ENCODE results near the gene GATA5. TPM values are rescaled to one million over a fixed set of nuclear protein-coding genes. Genes with fewer than 3 reads are reported as not detected.

GATA5 gene
- polyA plus RNA-seq, 1 donor from 2014 or later: not detected

DNA sequence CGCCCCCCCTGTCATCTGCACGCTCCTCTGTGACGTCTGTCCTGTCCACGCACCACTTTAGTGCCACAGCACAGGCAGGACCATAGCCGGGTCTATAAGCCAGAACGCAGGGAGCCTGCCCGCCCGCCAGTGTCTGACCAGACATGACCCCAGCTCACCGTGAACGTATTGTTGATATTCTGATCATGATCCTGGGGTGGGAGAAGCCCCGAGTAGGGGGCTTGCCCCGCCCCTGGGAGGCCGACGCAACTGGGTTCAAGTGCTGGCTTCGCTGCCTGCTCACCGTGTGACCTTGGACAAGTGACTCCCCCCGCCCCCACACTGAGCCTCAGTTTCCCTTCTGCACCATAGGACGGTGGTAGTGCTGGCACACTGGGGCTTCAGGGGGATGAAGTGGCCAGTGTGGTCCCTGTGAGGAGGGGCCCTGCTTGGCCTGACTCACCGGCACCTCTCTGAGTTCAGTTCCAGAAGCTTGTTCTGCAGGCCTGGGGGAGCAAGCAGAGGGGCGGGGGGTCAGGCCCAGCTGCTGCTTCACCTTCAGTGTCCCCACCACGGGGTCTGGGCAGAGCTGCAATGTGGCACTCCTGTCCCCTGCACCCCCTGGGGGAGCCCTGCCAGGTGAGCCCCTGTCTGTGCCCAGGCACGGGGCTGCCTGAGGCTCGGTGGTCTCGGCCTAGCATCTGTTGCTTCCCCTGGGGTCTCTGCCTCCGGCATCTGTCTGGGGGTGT, 57.6 kb downstream of the GATA5 start:
- Histone ChIP-seq H4K20me1 (ENCODE audit: insufficient read depth) (no peaks in the 10 kb centered on the region), H3K4me2 (ENCODE audit: low read length) (no peak overlapping the region), H2AFZ (ENCODE audit: low read depth, low read length) (no peak overlapping the region), H3K27ac (ENCODE audit: low read length) (no peak overlapping the region), H3F3A (ENCODE audit: insufficient read depth, low read length, poor library complexity, severe bottlenecking) (no peaks in the 10 kb centered on the region), H3K36me3 (ENCODE audit: insufficient read depth, low read length) (no peaks in the 10 kb centered on the region), H3K9me3 (ENCODE audit: low read length) (no peaks in the 10 kb centered on the region), H3K27me3 (ENCODE audit: insufficient read depth, low read depth, low read length) (no peaks in the 10 kb centered on the region), H3K4me3 (ENCODE audit: low read length) (no peak overlapping the region), H3K79me2 (replicated peaks; ENCODE audit: insufficient read depth, low read length) (no peaks in the 10 kb centered on the region), H3K9ac (ENCODE audit: low read length) (no peak overlapping the region), H3K9me2 (ENCODE audit: insufficient read depth, low read length) (no peaks in the 10 kb centered on the region)
- TF ChIP-seq, protein P1, sequence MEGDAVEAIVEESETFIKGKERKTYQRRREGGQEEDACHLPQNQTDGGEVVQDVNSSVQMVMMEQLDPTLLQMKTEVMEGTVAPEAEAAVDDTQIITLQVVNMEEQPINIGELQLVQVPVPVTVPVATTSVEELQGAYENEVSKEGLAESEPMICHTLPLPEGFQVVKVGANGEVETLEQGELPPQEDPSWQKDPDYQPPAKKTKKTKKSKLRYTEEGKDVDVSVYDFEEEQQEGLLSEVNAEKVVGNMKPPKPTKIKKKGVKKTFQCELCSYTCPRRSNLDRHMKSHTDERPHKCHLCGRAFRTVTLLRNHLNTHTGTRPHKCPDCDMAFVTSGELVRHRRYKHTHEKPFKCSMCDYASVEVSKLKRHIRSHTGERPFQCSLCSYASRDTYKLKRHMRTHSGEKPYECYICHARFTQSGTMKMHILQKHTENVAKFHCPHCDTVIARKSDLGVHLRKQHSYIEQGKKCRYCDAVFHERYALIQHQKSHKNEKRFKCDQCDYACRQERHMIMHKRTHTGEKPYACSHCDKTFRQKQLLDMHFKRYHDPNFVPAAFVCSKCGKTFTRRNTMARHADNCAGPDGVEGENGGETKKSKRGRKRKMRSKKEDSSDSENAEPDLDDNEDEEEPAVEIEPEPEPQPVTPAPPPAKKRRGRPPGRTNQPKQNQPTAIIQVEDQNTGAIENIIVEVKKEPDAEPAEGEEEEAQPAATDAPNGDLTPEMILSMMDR (IDR thresholded peaks at IDR 0.05; ENCODE audit: poor library complexity, severe bottlenecking): no peak
- TF ChIP-seq TAF1 (IDR thresholded peaks at IDR 0.05; ENCODE audit: low read depth): no peak
- TF ChIP-seq SMC3 (conservative IDR thresholded peaks at IDR 0.05; ENCODE audit: poor library complexity): no peak
- TF ChIP-seq, protein P2, sequence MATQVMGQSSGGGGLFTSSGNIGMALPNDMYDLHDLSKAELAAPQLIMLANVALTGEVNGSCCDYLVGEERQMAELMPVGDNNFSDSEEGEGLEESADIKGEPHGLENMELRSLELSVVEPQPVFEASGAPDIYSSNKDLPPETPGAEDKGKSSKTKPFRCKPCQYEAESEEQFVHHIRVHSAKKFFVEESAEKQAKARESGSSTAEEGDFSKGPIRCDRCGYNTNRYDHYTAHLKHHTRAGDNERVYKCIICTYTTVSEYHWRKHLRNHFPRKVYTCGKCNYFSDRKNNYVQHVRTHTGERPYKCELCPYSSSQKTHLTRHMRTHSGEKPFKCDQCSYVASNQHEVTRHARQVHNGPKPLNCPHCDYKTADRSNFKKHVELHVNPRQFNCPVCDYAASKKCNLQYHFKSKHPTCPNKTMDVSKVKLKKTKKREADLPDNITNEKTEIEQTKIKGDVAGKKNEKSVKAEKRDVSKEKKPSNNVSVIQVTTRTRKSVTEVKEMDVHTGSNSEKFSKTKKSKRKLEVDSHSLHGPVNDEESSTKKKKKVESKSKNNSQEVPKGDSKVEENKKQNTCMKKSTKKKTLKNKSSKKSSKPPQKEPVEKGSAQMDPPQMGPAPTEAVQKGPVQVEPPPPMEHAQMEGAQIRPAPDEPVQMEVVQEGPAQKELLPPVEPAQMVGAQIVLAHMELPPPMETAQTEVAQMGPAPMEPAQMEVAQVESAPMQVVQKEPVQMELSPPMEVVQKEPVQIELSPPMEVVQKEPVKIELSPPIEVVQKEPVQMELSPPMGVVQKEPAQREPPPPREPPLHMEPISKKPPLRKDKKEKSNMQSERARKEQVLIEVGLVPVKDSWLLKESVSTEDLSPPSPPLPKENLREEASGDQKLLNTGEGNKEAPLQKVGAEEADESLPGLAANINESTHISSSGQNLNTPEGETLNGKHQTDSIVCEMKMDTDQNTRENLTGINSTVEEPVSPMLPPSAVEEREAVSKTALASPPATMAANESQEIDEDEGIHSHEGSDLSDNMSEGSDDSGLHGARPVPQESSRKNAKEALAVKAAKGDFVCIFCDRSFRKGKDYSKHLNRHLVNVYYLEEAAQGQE (IDR thresholded peaks at IDR 0.05; ENCODE audit: borderline replicate concordance): no peak
- TF ChIP-seq POLR2AphosphoS5 (IDR thresholded peaks at IDR 0.05): no peak
- TF ChIP-seq RAD21 (conservative IDR thresholded peaks at IDR 0.05): no peak
- no peak for TF ChIP-seq EP300 (conservative IDR thresholded peaks at IDR 0.05; ENCODE audit: poor library complexity, severe bottlenecking)
- no peak for TF ChIP-seq MXI1 (conservative IDR thresholded peaks at IDR 0.05; ENCODE audit: poor library complexity, severe bottlenecking)
- TF ChIP-seq EZH2 (IDR thresholded peaks at IDR 0.05; ENCODE audit: borderline replicate concordance, insufficient read depth, low read length, poor library complexity, severe bottlenecking): no peak

DNA sequence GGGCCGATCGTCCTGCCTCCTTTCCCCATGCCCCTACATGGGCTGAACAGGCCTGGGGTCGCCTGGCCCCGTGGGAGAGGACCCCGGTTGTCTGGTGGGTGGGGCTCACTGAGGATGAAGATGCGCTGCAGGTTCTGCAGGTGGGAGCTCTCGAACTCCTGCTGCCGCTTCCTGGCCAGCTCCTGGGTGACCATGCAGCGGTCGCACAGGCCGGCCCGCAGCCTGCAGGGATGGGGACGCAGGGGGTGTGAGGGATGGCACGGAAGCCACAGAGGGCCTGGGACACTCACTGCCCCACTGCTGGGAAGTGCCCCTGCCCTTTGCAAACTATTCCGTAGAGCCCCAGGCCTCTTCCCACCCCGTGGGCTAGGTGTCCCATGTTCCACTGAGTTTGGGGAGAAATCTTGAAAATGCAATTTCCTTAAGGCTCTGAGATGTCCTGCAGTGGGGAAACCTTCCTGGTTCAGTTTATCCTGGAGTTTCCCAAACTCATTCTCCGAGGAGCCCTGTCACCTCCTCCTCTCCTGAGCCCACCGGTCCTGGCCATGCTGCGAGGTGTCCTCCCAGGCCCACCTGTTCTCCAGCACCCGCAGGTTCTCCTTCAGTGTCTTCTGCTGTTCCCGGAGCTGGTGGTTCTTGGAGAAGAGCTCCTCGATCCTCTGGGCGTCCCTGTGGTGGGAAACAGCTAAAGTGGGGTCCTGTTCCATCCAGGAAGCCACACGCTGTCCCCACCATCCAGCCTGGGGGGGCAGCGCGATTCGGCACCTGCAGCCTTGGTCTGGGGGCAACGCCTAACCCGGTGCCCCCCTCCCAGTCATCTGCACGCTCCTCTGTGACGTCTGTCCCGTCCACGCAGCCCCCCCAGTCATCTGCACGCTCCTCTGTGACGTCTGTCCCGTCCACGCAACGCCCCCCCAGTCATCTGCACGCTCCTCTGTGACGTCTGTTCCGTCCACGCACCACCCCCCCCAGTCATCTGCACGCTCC, 58.9 kb downstream of the GATA5 start:
- H2AFZ ChIP-seq (ENCODE audit: low read depth, low read length): no peak overlapping the region
- H3K9me3 ChIP-seq (ENCODE audit: low read length): no peaks in the 10 kb centered on the region
- H3K9me2 ChIP-seq (ENCODE audit: insufficient read depth, low read length): no peaks in the 10 kb centered on the region
- TF ChIP-seq SMC3 (conservative IDR thresholded peaks at IDR 0.05; ENCODE audit: poor library complexity): no peak
- no peak for TF ChIP-seq RAD21 (conservative IDR thresholded peaks at IDR 0.05)
- TF ChIP-seq, protein P2 (IDR thresholded peaks at IDR 0.05; ENCODE audit: borderline replicate concordance): no peak
- no peak for TF ChIP-seq POLR2AphosphoS5 (IDR thresholded peaks at IDR 0.05)
- no peak for TF ChIP-seq TAF1 (IDR thresholded peaks at IDR 0.05; ENCODE audit: low read depth)
- TF ChIP-seq MXI1 (conservative IDR thresholded peaks at IDR 0.05; ENCODE audit: poor library complexity, severe bottlenecking): no peak
- no peak for TF ChIP-seq EP300 (conservative IDR thresholded peaks at IDR 0.05; ENCODE audit: poor library complexity, severe bottlenecking)
- TF ChIP-seq, protein P1 (IDR thresholded peaks at IDR 0.05; ENCODE audit: poor library complexity, severe bottlenecking): no peak
- TF ChIP-seq EZH2 (IDR thresholded peaks at IDR 0.05; ENCODE audit: borderline replicate concordance, insufficient read depth, low read length, poor library complexity, severe bottlenecking): no peak
- no peak overlapping the region for H3K4me3 ChIP-seq (ENCODE audit: low read length)
- H3K79me2 ChIP-seq (replicated peaks; ENCODE audit: insufficient read depth, low read length): no peaks in the 10 kb centered on the region
- H4K20me1 ChIP-seq (ENCODE audit: insufficient read depth): no peaks in the 10 kb centered on the region
- no peak overlapping the region for H3K4me2 ChIP-seq (ENCODE audit: low read length)
- H3K27me3 ChIP-seq (ENCODE audit: insufficient read depth, low read depth, low read length): no peaks in the 10 kb centered on the region
- H3K9ac ChIP-seq (ENCODE audit: low read length): no peak overlapping the region
- H3K27ac ChIP-seq (ENCODE audit: low read length): no peak overlapping the region
- H3K36me3 ChIP-seq (ENCODE audit: insufficient read depth, low read length): no peaks in the 10 kb centered on the region
- no peaks in the 10 kb centered on the region for H3F3A ChIP-seq (ENCODE audit: insufficient read depth, low read length, poor library complexity, severe bottlenecking)
